Stimulated activated CD8-positive, alpha-beta memory T cell treated with anti-CD3 and anti-CD28 coated beads, Interleukin-4, amount 100 ng/mL, for 1 hour (primary cell): ENCODE data around the gene CCDC28A.
"Not testable (repeated sequence)": the region's sequence is repeated elsewhere in the genome, so short reads cannot be mapped to it uniquely, and the experiment has no call there.

ENCODE experiments used
- DNase-seq, 2 donors: peaks; one replicate each; pipeline ENCODE4 v3.0.0-alpha.2; 2020; ENCODE audit warnings: low read depth in 2 of 2, low spot score in 1 of 2

The CCDC28A gene

DNA sequence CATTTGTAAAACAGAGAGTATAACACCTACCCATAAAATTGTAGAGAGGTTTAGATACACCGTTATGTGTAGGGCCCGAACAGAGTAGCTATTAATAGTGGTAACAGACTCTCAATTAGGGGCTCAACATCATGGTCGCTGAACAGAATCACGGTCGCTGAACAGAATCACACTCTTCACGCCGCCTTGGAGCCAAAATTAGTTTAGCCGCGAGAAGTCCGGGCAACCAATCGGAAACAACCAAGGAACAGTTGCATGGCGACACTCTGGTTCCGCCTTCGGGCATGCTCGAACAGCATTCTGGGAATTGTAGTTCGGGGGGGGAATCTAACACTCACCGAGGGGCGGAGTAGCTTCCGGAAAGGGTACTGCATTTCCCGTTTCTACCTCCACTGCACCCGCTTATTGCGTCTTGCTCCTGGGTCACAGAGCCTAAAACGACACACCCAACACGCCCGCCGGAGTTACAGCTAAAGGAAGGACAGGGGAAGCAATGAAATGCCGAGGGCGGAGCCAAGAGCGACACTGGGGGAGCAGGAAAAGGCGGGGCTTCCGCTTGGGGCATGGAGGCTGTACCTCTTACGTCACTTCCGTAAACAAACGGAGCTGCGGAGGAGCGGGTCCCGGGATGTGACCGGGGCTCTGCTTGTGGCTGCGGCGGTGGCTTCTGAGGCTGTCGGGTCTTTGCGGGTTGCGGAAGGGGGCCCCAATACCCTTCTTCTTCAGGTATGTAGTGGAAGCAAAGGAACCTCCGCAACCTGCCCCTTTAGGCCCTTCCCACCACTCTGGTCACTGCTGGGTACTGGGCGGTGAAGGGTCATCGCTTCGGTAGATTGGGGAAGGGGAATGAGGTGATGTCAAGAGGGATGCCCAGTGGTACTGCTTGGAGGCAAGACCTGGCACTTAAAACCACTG lies at the start of gene CCDC28A:
TSS of gene CCDC28A (plus strand) at position 593 of the 915 bp plus-strand sequence. CDS start 2,352 bp downstream, outside the sequence.
- peak; percentile 81 to 82 for DNase-seq

DNA sequence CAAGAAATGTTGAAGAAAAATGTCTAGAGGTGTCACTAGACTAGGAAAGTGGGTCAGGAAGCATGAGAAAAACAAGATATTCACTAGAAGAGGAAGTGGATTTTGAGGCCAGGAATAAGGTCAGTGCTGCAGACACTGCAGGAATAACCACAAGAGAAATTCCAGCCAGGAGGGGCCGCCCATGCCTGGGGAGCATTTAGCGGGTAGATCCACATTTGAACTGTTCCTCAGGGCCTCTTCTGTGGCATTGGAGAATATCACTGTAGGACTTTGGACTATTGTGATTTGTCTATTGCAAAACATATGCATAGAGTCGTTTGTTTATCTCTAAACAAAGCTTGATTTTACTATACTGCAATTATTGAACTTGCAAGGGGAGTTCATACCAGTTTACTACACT lies 49.6 kb upstream of the CCDC28A start:
- no peak for DNase-seq

DNA sequence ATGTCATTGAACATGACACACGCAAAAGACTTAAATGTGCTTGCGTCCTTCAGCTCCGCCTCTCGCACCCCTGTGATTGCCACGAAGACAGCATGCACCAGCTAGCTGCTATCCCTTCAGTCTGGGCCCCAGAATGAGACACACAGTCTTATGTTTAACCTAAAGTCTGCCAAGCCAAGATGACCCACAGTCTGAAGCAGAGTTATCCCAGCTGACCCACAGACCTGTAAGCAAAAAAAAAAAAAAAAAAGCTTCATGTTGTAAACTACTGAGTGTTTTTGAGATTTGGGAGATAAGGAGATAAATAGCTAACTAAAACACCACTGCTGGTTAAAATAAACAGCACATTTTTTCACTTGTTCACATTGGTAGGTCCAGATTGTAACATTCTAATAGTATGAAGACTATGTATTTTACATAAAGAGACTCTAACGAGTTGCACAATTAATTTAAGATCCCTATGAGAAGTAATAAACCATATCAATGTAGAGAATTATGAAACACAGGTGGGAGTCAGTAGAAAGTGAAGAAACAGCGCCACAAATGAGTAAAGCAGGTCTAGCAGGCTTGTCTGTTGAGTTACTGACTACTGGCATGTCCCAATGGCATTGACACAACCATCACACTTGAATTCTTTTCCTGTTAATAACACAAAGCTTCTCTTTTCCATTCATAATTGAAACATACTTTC lies 47.4 kb upstream of the CCDC28A start:
- DNase-seq, result no peak

DNA sequence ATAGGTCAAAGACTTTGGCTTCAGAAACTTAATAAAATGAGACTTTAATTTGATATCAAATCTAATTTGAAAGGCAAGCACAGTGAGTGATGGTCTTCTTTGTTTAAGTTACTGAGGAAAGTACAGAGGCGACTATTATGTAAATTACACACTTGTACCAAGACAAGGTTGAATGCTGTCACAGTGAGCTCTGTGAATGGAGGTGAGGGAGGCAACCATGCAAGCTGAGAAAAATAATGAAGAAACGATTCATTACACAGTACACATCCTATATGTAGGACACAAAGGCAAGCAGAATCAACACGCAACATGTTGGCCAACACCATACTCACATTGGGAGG lies 46.8 kb upstream of the CCDC28A start:
- no peak for DNase-seq

DNA sequence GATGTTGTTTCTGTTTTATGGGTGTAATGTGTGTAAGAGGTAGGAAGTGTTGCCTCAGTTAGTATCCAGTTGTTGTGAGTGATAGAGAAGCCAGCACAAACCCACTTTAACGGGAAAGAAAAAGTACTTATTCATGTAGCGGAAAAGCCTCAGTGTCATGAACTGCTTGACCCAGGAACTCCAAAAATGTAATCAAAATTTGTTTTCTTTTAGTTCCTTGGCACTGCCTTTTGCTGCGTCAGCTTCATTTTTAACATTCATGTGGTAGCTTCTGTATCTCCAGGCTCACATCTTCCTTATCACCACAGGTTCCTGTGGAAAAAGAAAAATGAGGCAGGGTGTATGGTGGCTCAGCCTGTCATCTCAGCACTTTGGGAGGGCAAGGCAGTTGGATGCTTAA lies 46.4 kb upstream of the CCDC28A start:
- no peak for DNase-seq

DNA sequence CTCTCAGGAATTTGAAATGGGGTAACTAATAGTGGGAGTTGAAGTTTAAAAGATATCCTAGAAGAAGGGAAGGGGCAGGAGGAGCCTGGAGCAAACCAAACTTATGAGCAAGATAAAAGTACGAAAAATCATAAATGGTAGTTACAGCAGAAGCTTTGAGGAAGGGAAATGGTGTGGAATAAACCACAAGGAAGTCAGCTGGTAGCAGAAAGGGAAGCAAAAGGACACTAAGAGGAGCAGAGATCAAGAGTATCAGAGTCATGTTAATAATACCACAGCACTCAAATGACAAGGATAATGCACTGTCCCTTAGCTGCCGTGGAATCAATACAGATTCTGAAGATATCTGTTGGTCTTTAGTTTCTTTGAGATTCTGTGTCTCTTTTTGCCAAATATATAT lies 44.9 kb upstream of the CCDC28A start:
- DNase-seq, result no peak

DNA sequence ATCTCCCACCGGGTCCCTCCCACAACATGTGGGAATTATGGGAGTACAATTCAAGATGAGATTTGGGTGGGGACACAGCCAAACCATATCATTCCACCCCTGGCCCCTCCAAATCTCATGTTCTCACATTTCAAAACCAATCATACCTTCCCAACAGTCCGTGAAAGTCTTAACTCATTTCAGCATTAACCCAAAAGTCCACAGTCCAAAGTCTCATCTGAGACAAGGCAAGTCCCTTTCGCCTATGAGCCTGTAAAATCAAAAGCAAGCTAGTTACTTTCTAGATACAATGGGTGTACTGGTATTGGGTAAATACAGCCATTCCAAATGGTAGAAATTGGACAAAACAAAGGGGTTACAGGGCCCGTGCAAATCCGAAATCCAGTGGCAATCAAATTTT lies 43.5 kb upstream of the CCDC28A start:
- DNase-seq, result not testable (repeated sequence)

DNA sequence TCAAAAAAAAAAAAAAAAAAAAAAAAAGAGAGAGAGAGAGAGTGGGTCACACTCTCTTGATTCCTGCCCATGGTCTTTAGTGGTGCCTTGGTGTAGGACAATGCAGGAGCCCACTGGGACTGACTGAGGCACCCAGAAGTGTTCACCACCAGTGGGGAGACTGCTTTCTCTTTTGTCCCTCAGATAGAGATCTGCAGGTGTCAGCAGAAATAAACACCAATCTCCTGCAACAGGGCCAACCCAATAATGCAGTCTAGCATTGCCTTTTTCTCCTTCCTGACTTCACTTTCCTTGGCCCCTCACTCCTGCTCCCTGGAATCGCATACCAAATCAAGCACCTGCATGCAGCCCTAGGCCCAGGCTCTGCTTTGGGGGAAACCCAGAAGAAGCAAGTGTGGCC lies 39.0 kb upstream of the CCDC28A start:
- DNase-seq, result no peak

DNA sequence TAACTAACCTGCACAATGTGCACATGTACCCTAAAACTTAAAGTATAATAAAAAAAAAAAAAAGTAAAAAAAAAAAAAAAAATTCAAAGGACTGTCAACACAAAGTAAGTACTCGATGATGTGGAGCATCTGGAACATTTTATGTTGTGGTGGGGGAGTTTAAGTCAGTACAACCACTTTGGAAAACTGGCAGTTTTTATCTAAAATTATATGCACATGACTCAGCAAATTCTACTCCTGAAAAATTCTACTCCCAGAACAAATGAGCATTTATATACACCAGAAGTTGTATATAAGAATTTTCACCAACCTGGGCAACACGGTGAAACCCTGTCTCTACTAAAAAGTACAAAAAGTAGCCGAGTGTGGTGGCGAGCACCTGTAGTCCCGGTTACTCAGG lies 36.9 kb upstream of the CCDC28A start:
- DNase-seq, result no peak

DNA sequence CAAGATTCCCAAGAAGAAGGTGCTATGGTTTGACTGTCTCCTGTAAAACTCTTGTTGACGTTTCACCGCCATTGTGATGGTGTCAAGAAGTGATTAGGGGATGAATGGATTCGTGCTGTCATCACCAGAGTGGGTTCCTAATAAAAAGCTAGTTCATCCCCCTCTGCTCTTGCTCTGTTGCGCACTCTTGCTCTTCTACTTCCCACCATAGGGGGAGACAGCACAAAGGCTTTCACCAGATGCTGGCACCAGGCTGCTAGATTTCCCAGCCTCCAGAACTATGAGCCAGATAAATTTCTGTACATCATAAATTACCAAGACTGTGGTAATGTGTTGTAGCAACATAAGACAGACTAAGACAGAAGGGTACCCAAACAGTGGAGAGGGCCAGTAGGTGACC lies 21.6 kb upstream of the CCDC28A start:
- no peak for DNase-seq

DNA sequence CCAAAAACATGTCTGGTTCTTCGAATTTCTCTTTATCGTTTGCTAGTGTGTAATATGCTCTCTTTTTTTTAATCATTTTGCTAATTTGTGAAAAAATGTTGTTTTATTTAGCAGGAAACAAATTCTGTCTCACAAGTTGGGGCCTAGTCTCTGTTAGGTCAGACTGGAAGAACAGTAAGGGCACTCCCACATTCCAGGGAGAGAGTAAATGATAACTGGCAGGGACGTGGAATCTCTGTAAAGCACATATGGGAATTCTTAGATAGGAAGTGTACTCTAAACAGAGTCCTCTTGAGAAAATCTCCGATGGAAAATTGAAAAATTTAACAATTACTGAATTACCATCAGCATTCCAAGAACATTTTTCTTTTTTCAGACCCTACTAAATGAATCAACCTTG lies 16.4 kb upstream of the CCDC28A start:
- DNase-seq, result no peak

DNA sequence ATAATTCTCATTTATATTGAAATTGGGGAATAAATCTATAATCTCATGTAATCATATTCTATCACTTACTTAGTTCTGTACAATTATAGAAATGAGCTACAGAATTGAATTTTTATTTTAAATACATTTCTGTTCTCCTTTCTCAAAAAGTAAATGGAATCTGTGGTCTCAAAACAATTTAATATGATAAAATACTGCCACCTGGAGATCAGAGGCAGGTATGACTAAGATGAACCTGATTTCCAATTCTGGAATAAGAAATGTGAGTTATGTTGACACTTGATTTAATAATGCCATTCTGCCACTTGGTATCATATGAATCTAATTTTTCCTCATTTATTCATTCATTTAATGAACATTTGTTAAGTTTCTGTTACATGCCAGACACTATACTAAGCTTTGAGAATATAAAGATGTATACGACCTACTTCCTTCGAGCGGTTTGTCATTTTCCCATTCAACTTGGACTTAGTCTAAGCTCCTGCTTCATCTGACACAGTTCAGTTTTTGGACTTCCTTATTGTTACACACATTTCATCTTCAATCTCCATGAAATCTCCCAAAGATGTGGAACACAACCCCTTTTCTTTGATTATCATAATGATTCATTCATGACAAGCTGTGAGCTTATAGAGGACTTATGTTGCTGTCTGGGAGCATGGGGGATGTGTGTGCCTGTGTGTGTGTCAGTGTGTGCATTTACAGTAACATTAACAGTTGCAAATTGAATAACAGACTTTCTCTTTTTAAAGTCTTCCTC lies 7.5 kb upstream of the CCDC28A start:
- DNase-seq, result no peak

DNA sequence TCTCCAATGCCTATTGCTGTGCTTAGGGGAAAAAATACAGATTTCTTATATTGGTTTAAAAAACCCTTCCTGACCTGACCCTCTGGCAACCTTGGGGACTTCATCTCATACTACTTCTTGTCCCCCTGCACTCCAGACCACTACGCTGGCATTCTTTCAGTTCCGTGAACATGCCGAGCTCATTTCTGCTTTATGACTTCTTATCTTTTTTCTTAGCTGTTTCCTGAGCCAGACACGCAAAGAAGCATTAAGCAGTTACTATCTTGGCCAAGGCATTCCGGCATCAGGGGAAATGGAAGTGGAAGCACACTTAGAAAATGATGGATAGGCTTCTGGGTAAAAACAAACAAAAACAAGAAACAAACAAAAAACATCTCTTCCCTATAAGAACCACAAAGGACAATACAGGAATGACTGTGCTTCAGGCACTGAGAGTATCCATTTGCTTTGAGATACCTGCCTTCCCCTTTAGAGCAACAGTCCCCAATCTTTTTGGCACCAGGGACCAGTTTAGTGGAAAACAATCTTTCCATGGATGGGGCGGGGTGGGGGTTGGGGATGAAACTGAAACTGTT lies 4.4 kb upstream of the CCDC28A start:
- no peak for DNase-seq

DNA sequence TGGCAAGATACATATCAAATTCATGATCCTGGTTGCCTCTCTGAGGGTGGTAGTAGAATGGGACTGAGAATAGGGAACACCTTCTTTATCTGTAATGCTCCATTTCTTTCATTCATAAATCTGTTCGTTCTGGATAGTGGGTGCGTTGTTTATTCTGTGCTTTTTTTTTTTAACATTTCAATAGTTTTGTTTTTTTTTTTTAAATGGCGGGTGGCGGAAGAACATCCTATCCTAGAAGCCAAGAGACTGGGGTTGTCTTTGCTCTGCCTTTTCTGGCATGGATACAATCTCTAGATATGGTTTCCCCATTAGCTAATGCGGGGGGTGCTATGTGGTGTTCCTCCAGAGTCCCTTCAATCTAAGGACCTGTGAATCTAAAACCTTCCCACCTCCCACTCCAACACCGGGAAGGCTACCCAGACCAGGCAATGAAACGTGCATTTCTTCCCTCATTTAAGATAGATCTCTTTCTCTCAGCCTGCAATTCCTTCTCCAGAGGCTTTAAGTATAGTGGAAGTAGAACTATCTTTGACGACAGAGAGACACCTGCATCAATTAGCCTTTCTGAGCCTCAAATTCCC lies 883 bp upstream of the CCDC28A start:
- no peak for DNase-seq

DNA sequence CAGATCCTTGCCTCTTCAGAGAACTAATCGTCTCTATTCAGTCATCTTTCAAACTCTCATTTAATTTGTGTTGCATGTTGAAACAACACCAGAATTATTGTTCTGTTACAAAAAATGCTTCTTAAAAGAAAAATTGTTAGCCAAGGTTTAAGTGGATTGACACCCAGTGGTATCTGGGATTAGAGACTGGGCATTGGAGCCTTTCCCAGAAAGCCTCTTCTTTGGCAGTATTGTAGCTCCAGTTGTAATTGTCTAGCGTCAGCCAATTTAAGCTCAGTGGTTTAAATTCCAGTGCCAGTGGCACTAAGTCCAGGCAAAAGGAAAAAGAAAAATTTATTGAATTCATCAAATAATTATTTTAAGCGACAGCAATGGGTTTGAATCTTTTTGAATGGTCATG lies 801 bp downstream of the CCDC28A start:
- no peak for DNase-seq

DNA sequence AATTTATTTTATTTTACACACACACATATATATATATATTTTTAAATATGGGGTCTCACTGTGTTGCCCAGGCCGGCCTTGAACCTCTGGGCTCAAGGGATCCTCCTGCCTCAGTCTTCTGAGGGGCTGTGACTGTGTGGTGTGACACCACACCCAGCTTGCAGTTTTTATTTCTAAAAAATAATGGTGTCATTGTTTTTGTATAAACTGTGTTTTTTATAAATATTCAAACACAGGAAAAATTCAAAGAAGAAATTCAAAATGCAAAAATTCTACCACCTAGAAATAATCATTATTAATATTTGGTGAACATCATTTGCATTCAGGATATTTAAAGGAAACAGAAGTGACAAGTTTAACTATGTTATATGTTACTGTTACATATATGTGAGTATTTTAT lies 3.1 kb downstream of the CCDC28A start:
- DNase-seq, result no peak

DNA sequence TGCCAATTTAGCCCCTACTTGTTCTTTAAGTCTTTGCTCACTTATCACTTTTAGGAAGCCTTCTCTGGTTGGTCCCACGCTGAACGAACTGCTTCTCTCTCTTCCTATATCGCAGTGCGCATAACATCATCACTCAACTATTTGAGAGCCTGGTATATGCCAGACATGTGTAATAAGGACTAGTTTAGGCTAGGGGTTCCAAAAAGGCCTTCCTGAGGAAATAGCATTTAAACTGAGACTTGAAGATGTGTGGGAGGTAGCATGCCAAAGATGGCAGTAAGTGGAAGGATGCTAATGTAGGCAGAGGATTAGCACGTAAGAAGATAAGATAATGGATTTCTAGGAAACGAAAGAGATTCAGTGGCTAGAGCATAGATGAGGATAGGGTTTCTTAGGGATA lies 4.8 kb downstream of the CCDC28A start:
- DNase-seq, result no peak

DNA sequence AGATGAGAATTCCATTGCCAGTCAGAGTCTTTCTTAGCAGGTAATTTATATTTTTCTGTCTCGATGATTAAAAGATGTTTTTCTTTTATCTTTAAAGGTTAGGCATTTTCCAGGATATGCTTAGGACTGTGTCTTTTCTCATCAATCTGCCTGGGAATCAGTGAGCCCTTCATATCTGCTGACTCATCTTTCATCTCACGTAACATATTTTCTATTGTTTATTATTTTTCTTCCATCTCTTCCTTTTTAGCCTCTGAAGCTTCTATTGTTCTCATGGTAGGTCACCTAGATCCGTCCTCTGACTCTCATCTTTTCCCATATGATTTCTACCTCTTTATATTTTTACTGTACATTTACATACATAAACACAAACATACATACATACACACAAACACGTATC lies 8.7 kb downstream of the CCDC28A start:
- DNase-seq, result no peak

DNA sequence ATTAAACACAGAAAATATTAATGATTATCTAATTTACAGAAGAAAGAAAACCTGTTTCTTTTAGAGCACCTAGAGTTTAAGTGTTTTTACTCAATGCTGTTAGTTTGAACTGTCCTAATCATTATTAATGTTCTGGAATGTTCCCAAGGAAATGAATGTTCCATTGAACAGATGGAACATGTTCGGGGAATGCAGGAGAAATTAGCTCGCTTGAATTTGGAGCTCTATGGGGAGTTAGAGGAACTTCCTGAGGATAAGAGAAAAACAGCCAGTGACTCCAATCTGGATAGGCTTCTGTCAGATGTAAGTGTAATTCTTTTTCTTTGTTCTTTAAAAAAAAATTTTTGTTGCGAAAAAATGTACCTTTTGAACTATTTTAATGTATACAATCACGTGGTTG lies 11.5 kb downstream of the CCDC28A start:
- no peak for DNase-seq

DNA sequence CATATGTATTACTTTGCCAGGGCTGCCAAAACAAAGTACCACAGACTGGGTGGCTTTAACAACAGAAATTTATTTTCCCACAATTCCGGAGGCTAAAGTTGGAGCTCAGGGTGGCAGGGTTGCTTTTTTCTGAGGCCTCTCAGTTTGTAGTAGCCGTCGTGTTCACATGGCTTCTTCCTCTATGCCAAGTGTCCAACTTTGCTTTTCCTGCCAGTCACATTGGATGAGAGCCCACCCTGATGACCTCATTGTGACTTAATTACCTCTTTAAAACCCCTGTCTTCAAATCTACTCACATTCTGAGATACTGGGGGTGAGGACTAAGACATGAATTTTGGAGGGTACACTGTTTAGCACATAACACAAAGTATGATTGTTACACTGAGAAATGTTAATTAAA lies 12.4 kb downstream of the CCDC28A start:
- no peak for DNase-seq

DNA sequence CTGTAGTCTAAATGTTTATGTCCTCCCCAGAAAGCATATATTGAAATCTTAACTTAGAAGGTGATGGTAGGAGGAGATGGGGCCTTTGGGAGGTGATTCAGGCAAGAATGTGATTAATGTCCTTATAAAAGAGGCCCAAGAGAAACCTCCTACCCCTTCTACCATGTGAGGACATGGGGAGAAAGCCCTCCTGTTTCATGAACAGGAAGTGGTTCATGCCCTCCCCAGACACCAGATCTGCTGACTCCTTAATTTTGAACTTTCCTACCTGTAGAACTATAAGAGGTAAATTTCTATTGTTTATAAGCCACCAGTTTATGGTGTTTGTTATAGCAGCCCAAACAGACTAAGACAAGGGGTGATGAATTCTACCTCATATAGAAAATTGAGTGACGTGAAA lies 13.6 kb downstream of the CCDC28A start:
- DNase-seq, result no peak
